Vagina (tissue), 2 donors: ENCODE data around the gene NUCB1.

Experiments
- CTCF ChIP-seq, 3 experiments: fragments of 450-650 bp in 2 of 3; fragments of 200-600 bp in 1 of 3; sonication (generic) in 1 of 3; IDR thresholded peaks; one replicate each; pipeline ENCODE4 v1.5.1; 2017 to 2019; ENCODE audit warnings: antibody characterized with exemption in 3 of 3, mild to moderate bottlenecking in 2 of 3, moderate library complexity in 2 of 3
- POLR2A ChIP-seq, 2 donors: fragments of 450-650 bp; IDR thresholded peaks; one replicate each; pipeline ENCODE4 v1.6.1; 2017; ENCODE audit warnings: antibody characterized with exemption in 2 of 2, mild to moderate bottlenecking in 2 of 2, moderate library complexity in 2 of 2
- POLR2AphosphoS5 ChIP-seq, 2 donors: sonication (generic); formaldehyde crosslinking; IDR thresholded peaks; one replicate each; pipeline ENCODE4 v1.9.0; 2017; ENCODE audit warnings: antibody characterized with exemption in 2 of 2, mild to moderate bottlenecking in 2 of 2, low read depth in 1 of 2; ENCODE audit not compliant: insufficient read depth in 1 of 2

DNA sequence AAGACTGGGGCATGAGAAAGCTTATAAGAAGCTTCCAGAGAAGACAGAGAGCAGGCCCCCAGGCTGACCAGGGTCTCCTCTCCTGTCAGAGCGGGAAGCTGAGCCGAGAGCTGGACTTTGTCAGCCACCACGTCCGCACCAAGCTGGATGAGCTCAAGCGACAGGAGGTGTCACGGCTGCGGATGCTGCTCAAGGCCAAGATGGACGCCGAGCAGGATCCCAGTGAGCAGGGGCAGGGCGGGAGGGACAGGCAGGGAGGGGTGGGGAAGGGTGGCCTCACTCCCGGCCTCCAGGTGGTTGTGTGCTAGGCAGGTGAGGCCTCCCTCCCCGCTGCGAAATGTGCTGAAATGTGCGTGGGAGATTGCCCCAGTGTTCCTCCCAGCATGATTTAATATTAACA lies 5.6 kb downstream of the NUCB1 start:
- no peak for TF ChIP-seq CTCF (IDR thresholded peaks at IDR 0.05)
- no peak for TF ChIP-seq POLR2A (IDR thresholded peaks at IDR 0.05)
- TF ChIP-seq POLR2AphosphoS5 (IDR thresholded peaks at IDR 0.05; ENCODE audit: insufficient read depth in 1 of 2, low read depth in 1 of 2): no peak
